Measurements from ENCODE around the gene PDIA5. TPM values are rescaled to one million over a fixed set of nuclear protein-coding genes. Genes with fewer than 3 reads are reported as not detected.

PDIA5 gene
- total RNA-seq, 1 experiment from 2014 or later = 24.3 TPM

DNA sequence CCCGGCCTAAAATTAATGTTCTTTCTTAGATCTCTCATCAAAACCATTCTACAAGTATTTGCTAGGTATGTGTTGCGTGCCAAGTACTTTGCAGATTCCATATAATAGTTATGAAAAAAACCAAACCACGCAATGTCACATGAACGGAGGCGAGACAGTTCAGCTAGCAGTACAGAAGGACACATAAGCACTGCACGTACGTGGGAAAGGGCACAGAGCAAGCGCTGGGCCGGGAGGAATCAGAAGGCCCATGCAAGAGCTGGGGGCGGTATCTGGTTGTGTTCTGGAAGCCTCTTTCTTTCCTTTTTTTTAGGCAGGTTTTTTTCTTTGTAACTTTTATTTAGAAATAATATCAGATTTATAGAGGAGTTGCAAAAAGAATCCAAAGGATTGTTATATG, 11.3 kb downstream of the PDIA5 start:
- H3K36me3 ChIP-seq = peaks cover 3% of the 10 kb centered on the region; the same call in 1 of the 2 replicates
- no peaks in the 10 kb centered on the region for H3K9me3 ChIP-seq
- H3K4me3 ChIP-seq = no peak overlapping the region
- no peak for DNase-seq
- H3K27me3 ChIP-seq = no peaks in the 10 kb centered on the region

DNA sequence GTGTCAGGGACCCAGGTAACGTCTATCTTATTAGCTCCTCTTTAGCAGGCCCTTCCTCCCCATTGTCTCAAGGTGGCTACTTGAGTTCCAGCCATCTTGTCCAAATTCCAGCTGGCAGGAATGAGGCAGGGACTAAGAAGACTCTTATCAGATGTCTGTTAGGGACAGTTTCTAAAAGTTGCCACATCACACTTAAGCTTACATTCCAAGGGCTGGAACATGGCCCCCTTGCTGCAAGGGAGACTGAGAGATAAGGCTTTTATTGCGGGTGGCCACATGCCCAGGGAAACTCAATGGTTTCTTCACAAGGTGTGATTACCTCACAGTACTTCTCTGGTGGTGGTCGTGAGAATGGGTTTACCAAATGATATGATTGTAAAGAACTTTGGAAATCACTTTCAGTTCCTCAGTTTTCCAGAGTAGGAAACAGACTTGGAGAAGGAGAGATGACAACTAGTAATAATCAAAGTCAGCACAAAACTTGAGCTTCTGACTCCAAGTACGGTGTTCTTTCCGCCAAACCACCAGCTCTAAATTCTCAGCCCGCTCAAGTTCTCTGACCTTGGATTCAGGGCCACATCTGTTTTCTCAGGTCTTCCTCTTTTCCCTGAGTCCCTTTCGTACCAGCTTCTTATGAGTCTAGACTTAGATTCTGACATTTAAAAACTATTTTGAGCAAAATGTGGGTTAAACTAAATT, 14.2 kb downstream of the PDIA5 start:
- Histone ChIP-seq H3K27me3 (no peaks in the 10 kb centered on the region), H3K36me3 (peaks cover 3% of the 10 kb centered on the region; the same call in 1 of the 2 replicates), H3K9me3 (no peaks in the 10 kb centered on the region), H3K4me3 (no peak overlapping the region)
- no peak for DNase-seq

DNA sequence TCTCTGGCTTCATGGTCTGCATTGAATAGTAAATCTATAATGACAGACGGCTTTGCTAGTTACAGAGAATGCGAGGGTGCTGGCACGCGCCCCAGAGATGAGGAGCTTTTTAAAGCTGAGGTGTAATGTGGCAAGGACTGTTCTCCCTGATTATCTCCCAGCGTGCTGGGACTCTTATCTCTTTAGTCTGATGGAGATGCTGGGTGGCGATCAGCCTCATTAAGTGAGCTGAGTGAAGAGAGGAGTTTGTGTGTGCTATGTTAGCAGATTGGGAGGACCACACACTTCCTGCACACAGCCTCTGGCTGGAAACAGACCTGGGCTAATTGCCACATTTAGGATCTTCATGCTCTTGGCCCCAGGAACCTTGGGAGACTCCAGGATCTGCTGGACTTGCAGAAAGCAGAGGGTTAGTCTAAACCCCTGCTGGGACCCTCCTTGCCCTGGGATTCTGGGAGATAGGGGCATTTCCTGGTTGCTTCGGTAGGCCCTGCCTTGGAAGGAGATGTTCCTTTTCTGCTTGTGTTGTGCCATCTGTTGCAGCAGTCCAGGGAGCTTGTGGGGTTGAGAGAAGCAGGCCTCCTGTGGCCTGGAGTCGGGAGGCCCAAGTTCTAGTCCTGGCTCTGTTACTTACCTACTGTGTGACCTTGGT, 15.0 kb downstream of the PDIA5 start:
- Histone ChIP-seq H3K4me3 (no peak overlapping the region), H3K27me3 (no peaks in the 10 kb centered on the region), H3K36me3 (peaks cover 3% of the 10 kb centered on the region; the same call in 1 of the 2 replicates), H3K9me3 (no peaks in the 10 kb centered on the region)
- DNase-seq = peak; percentile 57

DNA sequence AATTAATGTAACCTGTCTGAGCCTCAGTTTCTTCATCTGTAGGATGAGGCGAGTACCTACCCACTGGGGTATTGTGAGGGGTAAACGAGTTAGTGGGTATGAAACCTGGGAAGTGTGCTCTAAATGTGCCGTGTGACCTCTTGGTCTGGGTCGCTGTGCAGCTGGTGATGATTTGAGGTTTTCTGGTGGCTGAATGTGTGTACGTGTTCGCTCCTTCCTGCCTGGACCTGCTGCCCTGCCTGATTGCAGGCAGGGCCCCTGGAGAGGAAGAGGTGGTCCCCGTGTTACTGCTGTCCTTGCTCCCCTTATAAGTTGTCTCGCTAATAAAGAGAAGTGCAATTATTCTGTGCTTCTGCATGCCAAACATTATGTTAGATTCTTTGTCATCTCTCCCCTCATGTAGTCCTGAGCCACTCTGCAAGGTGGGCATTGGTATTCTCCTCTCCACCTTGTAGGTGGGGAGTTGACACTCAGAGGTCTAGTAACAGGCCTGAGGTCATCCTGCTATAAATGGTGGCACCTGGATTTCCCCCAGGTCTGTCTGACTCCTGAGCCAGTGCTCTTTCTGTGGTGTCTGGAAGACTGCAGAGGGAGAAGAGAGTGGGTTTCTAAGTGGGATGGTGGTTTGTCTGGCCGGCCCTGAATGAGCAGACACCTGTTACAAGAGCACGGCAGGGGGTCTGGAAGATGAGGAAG, 15.7 kb downstream of the PDIA5 start:
- no peaks in the 10 kb centered on the region for H3K27me3 ChIP-seq
- no peaks in the 10 kb centered on the region for H3K9me3 ChIP-seq
- H3K4me3 ChIP-seq = no peak overlapping the region
- no peak for DNase-seq
- H3K36me3 ChIP-seq = peaks cover 3% of the 10 kb centered on the region; the same call in 1 of the 2 replicates

DNA sequence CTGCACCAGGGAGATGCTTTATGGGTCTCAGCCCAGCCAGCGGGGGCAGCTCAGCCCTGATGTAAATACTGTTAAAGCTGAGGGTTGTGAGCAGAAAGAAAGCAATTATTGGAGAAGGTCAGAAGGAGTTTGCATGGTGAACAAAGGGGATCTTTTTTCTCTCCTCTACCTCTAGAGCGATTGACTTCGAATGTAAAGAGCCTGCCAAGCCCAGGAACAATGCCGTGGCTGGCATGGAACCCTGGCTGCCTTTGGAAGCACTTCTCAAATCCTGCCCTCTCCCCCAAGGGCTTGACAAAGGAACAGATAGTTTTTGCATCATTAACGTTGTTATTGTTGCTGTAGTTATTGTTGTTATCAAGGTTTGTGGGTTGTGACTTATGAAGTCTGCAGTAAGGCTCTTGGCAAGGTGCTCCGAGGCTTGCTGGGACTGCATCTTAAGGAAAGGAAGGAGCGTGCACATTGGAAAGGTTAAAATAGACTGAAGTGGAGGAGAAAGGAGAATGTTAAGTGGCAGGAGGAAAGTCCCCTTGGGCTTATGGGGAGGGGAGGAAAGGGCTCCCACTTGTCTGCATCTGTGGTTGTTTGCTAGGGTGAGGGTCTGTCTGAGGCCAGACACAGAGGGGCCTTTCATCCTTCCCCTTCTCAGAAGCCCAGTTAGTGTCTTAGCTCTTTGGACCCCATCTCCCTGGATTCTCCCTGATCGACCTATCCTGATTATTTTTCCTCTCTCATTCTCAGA, 16.7 kb downstream of the PDIA5 start:
- Histone ChIP-seq H3K9me3 (no peaks in the 10 kb centered on the region), H3K27me3 (no peaks in the 10 kb centered on the region), H3K4me3 (no peak overlapping the region), H3K36me3 (peaks cover 3% of the 10 kb centered on the region; the same call in 1 of the 2 replicates)
- DNase-seq = peak; percentile 73

DNA sequence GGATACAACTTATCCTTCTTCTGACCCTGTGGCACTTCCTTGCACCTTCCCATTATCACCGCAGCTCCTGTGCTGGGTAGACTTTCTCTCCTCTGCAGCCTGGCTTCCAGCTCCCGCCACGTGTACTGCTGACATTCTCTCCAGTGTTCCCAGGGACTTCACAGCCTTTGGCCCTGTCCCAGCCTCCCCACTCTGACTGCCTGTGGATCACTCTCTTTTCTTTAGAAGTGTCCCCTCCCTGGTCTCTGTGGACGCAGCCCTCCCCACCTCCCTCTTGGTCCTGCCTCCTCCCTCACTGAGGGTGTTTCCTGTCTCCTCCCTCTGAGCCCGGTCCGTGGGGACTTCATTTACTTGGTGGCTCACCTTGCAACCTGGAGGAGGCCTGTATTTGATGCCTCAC, 17.4 kb downstream of the PDIA5 start:
- DNase-seq = no peak
- Histone ChIP-seq H3K27me3 (no peaks in the 10 kb centered on the region), H3K9me3 (no peaks in the 10 kb centered on the region), H3K4me3 (no peak overlapping the region), H3K36me3 (peaks cover 3% of the 10 kb centered on the region; the same call in 1 of the 2 replicates)

DNA sequence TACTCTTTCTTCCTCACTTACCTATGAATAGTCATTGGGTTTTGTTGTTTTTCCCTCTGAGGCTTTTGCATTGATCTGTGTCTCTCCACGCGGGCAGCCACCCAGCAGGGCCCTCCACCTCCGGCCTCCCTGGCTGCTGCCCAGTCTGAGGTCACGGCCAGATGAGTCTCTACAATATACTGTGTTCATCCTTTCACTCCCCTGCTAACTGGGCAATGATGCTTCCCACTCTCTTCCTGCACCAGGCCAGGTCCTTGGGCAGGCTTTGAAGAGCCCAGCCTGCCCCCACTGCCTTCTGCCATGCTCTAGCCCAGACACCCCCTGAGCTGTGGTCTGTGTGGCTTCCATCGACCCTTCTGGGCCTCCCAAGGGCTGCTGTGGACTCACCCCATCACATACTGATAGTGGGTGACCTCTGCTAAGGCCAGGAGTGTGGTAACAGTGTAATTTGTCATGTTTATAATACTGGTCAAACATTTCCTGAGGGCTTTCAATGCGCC, 18.0 kb downstream of the PDIA5 start:
- DNase-seq = peak; percentile 56
- Histone ChIP-seq H3K9me3 (no peaks in the 10 kb centered on the region), H3K36me3 (peaks cover 3% of the 10 kb centered on the region; the same call in 1 of the 2 replicates), H3K27me3 (no peaks in the 10 kb centered on the region), H3K4me3 (no peak overlapping the region)

DNA sequence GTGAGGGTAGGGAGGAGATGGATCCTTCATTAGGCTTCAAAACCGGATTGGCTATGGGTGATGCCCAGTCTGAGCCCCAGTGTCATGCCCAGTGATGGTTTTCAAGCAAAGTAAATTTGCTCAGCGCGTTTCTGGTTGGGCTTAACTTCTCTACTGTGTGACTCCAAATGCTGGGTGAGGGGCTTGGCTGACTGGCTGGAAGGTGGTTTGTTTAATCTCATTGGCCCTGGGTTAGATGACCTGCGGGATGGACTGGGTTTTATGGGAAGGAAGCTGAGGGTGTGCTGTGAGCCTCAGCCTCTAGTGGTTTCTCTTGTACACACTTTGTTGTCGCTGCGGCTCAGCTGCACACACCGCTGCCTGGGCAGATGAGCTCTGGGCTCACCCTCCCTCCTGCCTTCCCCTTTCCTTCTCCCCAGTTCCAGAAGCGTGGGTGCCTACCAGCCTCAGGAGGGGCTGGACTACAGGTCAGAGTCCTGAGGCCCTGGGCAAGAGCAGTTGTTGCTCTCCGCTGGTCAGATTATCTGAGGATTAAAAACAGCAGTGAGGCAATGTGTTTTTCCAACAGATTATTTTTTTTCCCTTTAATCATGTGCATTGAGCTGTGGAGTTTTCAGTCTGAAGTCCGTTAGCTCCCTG, 18.6 kb downstream of the PDIA5 start:
- no peak for DNase-seq
- no peaks in the 10 kb centered on the region for H3K27me3 ChIP-seq
- H3K4me3 ChIP-seq = no peak overlapping the region
- H3K36me3 ChIP-seq = peaks cover 3% of the 10 kb centered on the region; the same call in 1 of the 2 replicates
- no peaks in the 10 kb centered on the region for H3K9me3 ChIP-seq

DNA sequence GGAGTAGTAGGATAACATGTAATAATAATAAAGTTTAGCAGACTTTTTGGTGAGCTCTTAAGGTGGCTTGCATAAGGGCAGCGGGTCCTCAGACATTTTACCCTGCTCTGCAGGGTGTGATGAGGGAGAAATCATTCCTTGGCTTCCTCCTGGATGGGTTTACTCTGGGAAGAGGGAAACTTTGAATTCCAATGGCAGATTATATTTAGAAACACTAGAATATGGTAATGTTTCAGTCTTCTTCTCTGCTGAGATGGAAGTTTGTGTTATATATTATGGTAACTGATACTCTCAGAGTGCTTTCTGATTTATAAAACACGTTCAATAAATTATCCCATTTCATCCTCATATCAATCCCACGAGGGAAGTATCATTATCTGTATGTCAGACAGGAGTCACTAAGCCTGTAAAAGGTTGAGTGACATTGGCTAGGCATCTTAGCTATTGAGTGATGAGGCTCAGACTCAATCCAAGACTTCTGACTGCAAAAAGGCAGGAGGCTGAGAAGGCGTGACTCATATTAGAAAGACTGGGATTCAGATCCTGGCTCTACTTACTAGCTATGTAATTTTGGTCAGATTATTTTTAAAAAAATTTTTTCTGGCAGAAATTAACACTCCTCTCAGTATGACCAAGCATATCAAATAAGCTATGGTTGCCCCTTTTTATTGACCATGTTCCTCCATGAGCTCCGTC, 19.3 kb downstream of the PDIA5 start:
- no peaks in the 10 kb centered on the region for H3K27me3 ChIP-seq
- DNase-seq = peak; percentile 48
- H3K4me3 ChIP-seq = no peak overlapping the region
- H3K9me3 ChIP-seq = no peaks in the 10 kb centered on the region
- peaks cover 8% of the 10 kb centered on the region for H3K36me3 ChIP-seq

DNA sequence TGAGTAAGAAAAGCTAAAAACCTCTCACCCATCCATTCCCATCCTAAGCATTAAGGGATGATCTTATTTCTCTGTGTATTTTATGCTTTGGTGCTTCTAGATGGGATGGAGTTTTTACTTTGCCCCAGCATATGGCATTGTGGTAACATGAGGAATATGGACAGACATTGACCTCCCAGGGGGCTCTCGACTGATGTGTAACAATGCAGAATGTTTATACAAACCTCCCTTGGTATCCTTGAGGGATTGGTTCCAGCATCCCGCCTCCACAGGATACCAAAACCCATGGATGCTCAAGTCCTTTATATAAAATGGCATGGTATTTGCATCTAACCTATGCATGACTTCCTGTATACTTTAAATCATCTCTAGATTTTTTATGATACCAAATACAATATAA, 21.6 kb downstream of the PDIA5 start:
- peaks cover 26% of the 10 kb centered on the region for H3K36me3 ChIP-seq
- H3K9me3 ChIP-seq = no peaks in the 10 kb centered on the region
- no peak overlapping the region for H3K4me3 ChIP-seq
- H3K27me3 ChIP-seq = no peaks in the 10 kb centered on the region
- DNase-seq = no peak

DNA sequence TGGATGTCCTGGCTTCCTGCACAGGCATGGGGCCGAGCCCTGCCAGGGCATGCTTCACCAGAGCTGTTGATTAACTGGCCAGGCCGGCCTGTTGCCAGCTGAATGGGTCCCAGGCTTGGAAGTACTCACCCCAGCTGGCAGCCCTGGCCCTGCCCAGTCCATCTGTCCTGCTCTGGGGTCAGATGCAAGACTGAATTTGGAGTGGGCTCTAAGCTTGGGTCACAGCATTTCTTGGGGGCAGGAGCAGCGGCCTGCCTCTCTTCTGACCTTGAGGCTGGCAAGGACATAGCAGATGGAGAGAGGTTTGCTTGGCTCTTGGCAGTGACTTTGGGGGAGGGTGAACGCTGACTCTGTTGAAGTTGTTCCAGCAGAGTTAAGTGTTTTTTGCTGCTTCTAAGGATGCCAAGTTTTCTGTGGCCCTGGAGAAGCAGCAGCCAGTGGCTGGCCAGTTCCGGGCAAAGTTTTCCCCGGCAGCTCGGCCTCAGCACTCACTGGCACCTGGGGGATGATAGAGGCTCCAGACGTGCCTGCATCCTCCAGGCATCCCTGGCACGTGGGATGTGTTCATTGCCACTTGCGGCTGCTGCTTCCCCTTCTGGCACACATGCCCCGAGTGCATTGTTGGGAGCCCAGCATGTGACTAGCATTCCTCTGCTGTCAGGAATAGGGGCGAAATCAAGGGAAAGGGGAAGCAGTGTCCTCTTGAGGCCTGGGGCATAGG, 22.9 kb downstream of the PDIA5 start:
- H3K36me3 ChIP-seq = peaks cover 34% of the 10 kb centered on the region
- H3K4me3 ChIP-seq = no peak overlapping the region
- DNase-seq = peak; percentile 97
- no peaks in the 10 kb centered on the region for H3K27me3 ChIP-seq
- H3K9me3 ChIP-seq = no peaks in the 10 kb centered on the region

DNA sequence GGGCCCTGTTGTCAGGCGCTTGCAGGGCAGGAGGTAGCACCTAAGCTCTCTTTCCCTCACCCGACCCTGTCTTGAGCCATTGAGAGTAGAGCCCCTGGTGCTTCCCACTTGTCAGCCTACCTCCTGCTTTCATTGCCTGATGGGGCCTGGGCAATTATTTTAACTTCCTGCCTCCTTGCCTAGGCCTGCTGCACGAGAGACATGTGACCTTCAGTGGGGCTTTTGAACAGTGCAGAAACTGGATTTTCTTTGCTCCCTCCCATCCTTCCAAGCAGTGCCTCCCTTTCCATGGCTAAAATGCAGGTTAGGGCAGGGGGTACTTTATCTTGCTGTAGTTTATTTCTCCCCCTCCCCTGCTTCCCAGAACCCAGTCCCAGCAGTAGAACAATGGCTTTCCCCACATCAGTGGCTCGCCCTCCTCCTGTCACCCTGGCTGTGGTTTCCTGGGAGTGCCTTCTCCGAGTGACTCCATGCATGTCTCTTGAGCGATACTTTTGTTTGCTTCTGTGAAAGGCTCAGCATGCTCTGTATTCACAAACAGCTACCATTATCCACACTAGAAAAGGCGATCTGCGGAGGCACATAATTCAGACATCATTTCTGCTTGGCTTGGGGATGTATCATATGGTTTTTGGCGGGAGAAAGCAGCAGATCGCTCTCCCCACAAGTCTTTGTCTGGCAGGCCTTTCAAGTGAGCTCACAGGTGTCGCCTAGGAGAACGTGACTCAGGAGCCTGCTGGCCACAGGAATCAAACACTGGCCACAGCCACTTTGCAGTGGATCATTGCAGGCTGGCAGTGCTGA, 24.1 kb downstream of the PDIA5 start:
- Histone ChIP-seq H3K4me3 (no peak overlapping the region), H3K9me3 (no peaks in the 10 kb centered on the region), H3K27me3 (no peaks in the 10 kb centered on the region), H3K36me3 (peaks cover 39% of the 10 kb centered on the region)
- DNase-seq = no peak

DNA sequence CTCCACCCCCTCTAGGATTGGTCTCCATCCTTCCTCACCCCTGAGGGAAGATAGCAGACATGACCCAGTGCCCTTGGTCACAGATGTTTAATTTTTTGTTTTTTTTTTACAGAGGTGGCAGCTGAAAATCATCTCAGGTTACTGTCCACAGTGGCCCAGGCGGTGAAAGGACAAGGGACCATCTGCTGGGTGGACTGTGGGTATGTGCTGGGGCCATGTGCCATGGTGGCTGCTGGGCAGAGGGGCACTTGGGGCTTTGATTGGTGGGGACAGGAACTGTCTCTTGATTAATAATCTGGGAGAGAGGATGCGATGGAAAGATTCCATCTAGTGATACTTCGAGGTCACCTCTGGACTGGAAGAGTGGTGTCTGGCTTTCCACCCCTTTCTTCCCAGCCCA, 25.4 kb downstream of the PDIA5 start:
- H3K36me3 ChIP-seq = peaks cover 42% of the 10 kb centered on the region
- no peak overlapping the region for H3K4me3 ChIP-seq
- no peaks in the 10 kb centered on the region for H3K27me3 ChIP-seq
- no peaks in the 10 kb centered on the region for H3K9me3 ChIP-seq
- DNase-seq = no peak

DNA sequence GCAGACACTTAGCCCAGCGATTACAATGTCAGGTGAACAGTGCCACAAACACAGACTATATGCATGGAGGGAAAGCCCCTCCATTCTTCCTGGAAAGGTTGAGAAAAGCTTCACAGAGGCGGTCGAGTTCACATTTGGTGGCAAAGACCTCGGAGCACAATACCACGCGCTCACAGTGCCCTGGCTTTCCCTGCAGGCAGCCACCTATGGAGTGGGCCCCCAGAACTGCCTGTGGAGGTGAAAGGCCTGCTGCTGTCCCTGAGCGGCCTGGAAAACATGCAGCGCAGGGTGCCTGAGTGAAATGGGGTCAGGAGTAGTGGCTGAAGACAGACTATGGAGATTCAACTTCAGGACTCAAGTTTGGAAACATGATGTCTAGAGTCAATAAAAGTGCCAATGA, 26.9 kb downstream of the PDIA5 start:
- H3K9me3 ChIP-seq = no peaks in the 10 kb centered on the region
- DNase-seq = no peak
- H3K36me3 ChIP-seq = peaks cover 56% of the 10 kb centered on the region
- H3K4me3 ChIP-seq = no peak overlapping the region
- no peaks in the 10 kb centered on the region for H3K27me3 ChIP-seq

All from MG63 (cell line).